WTC11 (cell line): ENCODE measurements around the gene CELSR2.

ENCODE experiments used
- CREB1 ChIP-seq: sonication (generic); formaldehyde crosslinking; IDR thresholded peaks from 2 replicates; pipeline ENCODE4 v1.8.0; 2023; ENCODE audit warnings: mild to moderate bottlenecking, missing genetic modification reagents
- TF ChIP-seq, protein P1 (sequence below): fragments of 200-600 bp; IDR thresholded peaks from 2 replicates; pipeline ENCODE4 v1.8.0; 2022; ENCODE audit warnings: antibody characterized with exemption

- TF ChIP-seq, protein P1, sequence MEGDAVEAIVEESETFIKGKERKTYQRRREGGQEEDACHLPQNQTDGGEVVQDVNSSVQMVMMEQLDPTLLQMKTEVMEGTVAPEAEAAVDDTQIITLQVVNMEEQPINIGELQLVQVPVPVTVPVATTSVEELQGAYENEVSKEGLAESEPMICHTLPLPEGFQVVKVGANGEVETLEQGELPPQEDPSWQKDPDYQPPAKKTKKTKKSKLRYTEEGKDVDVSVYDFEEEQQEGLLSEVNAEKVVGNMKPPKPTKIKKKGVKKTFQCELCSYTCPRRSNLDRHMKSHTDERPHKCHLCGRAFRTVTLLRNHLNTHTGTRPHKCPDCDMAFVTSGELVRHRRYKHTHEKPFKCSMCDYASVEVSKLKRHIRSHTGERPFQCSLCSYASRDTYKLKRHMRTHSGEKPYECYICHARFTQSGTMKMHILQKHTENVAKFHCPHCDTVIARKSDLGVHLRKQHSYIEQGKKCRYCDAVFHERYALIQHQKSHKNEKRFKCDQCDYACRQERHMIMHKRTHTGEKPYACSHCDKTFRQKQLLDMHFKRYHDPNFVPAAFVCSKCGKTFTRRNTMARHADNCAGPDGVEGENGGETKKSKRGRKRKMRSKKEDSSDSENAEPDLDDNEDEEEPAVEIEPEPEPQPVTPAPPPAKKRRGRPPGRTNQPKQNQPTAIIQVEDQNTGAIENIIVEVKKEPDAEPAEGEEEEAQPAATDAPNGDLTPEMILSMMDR = no peak
- no peak for TF ChIP-seq CREB1 (CRISPR knock-in tag)
These were observed 26.5 kb downstream of the CELSR2 start for GRCh38 chr1:109275706-109276345.
